Neural cell (in vitro differentiated cells): ENCODE data around the gene DNAJC27.

ENCODE experiments used
- CTCF ChIP-seq: fragments of 450-650 bp; IDR thresholded peaks from 2 replicates; pipeline ENCODE4 v1.5.1; 2014; ENCODE audit warnings: antibody characterized with exemption, mild to moderate bottlenecking, moderate library complexity; ENCODE audit not compliant: poor library complexity, severe bottlenecking
- EP300 ChIP-seq: fragments of 450-650 bp; conservative IDR thresholded peaks from 2 replicates; pipeline ENCODE4 v1.6.1; 2014; ENCODE audit warnings: antibody characterized with exemption, mild to moderate bottlenecking, moderate library complexity; ENCODE audit not compliant: poor library complexity, severe bottlenecking
- EZH2 ChIP-seq: fragments of 200-600, 300-800 bp; shearing (Covaris generic), sonication (generic); IDR thresholded peaks from 2 replicates; pipeline ENCODE4 v1.6.1; 2014; ENCODE audit warnings: antibody characterized with exemption, low read length, borderline replicate concordance, mild to moderate bottlenecking; ENCODE audit not compliant: insufficient read depth, poor library complexity, severe bottlenecking
- MXI1 ChIP-seq: fragments of 450-650 bp; conservative IDR thresholded peaks from 2 replicates; pipeline ENCODE4 v1.6.1; 2014; ENCODE audit warnings: antibody characterized with exemption, mild to moderate bottlenecking; ENCODE audit not compliant: poor library complexity, severe bottlenecking
- POLR2AphosphoS5 ChIP-seq: IDR thresholded peaks from 2 replicates; pipeline ENCODE4 v1.6.1; 2012
- RAD21 ChIP-seq: fragments of 450-650 bp; conservative IDR thresholded peaks from 2 replicates; pipeline ENCODE4 v1.6.1; 2014; ENCODE audit warnings: antibody characterized with exemption, mild to moderate bottlenecking, moderate library complexity
- REST ChIP-seq: IDR thresholded peaks from 2 replicates; pipeline ENCODE4 v1.6.1; 2012; ENCODE audit warnings: borderline replicate concordance

- no peak for TF ChIP-seq MXI1
- no peak for TF ChIP-seq CTCF
- no peak for TF ChIP-seq EZH2
- no peak for TF ChIP-seq REST
- no peak for TF ChIP-seq RAD21
- no peak for TF ChIP-seq EP300
- TF ChIP-seq POLR2AphosphoS5: no peak
Observed at GRCh38 chr2:24914713-24915112, 57.0 kb downstream of the DNAJC27 start.
